Gastroesophageal sphincter (tissue), 3 donors: ENCODE data around the gene NAAA.

ENCODE experiments used
- EP300 ChIP-seq: sonication (generic); formaldehyde crosslinking; IDR thresholded peaks from one replicate; pipeline ENCODE4 v1.6.1; 2017; ENCODE audit warnings: antibody characterized with exemption, mild to moderate bottlenecking
- POLR2A ChIP-seq, 2 donors: fragments of 450-650 bp; IDR thresholded peaks; one replicate each; pipeline ENCODE4 v1.6.1; 2017; ENCODE audit warnings: antibody characterized with exemption in 2 of 2, mild to moderate bottlenecking in 2 of 2, moderate library complexity in 1 of 2
- POLR2AphosphoS5 ChIP-seq: sonication (generic); formaldehyde crosslinking; IDR thresholded peaks from one replicate; pipeline ENCODE4 v1.6.1; 2017; ENCODE audit warnings: antibody characterized with exemption
- TF ChIP-seq, protein P1 (sequence below), 4 experiments: fragments of 200-600 bp in 2 of 4; fragments of 450-650 bp in 2 of 4; sonication (generic) in 1 of 4; IDR thresholded peaks; one replicate each; pipeline ENCODE4 v1.5.1; 2017 to 2019; ENCODE audit warnings: antibody characterized with exemption in 4 of 4, mild to moderate bottlenecking in 2 of 4, moderate library complexity in 2 of 4

DNA sequence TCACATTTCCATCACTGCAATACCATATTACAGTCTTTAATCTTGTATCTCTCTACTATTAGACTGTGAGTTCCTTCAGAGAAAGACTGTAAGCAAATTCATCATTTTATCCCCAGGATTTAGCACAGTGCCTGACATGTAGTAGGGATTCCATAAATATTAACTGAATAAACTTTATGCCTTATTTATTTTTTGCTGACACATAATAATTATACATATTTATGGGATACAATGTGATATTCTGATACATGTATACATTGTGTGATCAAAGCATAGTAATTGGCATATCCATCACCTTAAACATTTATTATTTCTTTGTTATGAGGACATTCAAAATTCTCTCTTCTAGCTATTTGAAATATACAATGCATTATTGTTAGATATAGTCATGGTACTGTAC is 42.3 kb downstream of the NAAA start:
- TF ChIP-seq, protein P1, sequence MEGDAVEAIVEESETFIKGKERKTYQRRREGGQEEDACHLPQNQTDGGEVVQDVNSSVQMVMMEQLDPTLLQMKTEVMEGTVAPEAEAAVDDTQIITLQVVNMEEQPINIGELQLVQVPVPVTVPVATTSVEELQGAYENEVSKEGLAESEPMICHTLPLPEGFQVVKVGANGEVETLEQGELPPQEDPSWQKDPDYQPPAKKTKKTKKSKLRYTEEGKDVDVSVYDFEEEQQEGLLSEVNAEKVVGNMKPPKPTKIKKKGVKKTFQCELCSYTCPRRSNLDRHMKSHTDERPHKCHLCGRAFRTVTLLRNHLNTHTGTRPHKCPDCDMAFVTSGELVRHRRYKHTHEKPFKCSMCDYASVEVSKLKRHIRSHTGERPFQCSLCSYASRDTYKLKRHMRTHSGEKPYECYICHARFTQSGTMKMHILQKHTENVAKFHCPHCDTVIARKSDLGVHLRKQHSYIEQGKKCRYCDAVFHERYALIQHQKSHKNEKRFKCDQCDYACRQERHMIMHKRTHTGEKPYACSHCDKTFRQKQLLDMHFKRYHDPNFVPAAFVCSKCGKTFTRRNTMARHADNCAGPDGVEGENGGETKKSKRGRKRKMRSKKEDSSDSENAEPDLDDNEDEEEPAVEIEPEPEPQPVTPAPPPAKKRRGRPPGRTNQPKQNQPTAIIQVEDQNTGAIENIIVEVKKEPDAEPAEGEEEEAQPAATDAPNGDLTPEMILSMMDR (IDR thresholded peaks at IDR 0.05): no peak
- TF ChIP-seq POLR2AphosphoS5: no peak
- TF ChIP-seq POLR2A (IDR thresholded peaks at IDR 0.05): no peak
- no peak for TF ChIP-seq EP300
